GM12891 (cell line): ENCODE data around the gene UBE2E2.

Source experiments
- PAX5 ChIP-seq: IDR thresholded peaks from 2 replicates; pipeline ENCODE4 v1.6.1; 2011; ENCODE audit warnings: low read length, moderate library complexity, mild to moderate bottlenecking; ENCODE audit not compliant: insufficient read depth, severe bottlenecking
- POLR2A ChIP-seq: IDR thresholded peaks from 2 replicates; pipeline ENCODE4 v1.6.1; 2011; ENCODE audit warnings: low read depth, low read length, control low read depth
- POLR2AphosphoS5 ChIP-seq: IDR thresholded peaks from 2 replicates; pipeline ENCODE4 v1.6.1; 2011; ENCODE audit warnings: low read depth, low read length, control low read depth
- TAF1 ChIP-seq: IDR thresholded peaks from 2 replicates; pipeline ENCODE4 v1.6.1; 2011; ENCODE audit warnings: low read depth, low read length, control low read depth

GRCh38 chr3:23254835-23255234 is 51.7 kb downstream of the UBE2E2 start:
- TF ChIP-seq POLR2A (no peak), PAX5 (no peak), POLR2AphosphoS5 (no peak), TAF1 (no peak)
